Measurements from ENCODE around the gene CAPN12. TPM values are rescaled to one million over a fixed set of nuclear protein-coding genes. Genes with fewer than 3 reads are reported as not detected.

Gene CAPN12
- total RNA-seq, 1 experiment from 2014 or later: 43.9 TPM

DNA sequence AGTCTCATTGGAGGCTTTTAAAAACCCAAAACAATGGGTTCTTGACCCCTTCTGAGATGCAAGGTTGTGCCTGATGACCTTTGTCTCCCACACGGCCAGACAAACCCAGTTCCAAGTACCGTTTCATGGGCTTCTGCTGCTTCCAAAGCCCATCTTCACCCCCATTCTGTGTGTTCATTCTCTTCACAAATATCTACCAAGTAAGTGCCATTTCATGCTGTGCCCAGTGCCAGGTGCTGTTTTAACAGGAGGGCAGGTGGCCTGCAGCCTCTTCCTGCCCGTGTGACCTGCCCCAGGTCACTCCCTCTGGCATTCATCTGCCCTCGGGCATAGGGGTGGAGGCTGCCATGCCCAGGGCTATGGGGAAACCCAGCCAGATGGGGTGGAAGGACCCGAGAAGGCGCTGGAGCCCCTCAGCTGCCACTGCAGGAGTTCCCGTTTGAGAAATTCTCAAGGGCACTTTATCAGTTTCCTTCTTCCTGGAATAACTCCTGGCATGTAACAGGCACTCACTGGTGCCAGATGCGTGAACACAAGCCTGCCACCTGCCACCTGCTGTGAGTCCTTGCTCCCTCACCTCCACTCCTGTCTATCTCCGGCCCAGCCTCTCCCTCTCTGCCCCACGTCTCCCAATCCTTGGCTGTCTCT, 12.5 kb downstream of the CAPN12 start:
- H3K4me3 ChIP-seq: no peak overlapping the region
- intact Hi-C loops (cut with micrococcal nuclease; ENCODE audit: unreplicated experiment): loop anchor here (2.0 to 10.0 kb wide), 4 partner anchors 74 to 217 kb away; partner anchors contain the start of genes MRPS12 and SARS2
- H3K9me3 ChIP-seq (ENCODE audit: insufficient read depth, low read depth): no peaks in the 10 kb centered on the region
- peak overlapping the region; percentile 12; the same call in 1 of the 2 replicates for H3K4me2 ChIP-seq
- no peaks in the 10 kb centered on the region for H3K27me3 ChIP-seq (ENCODE audit: insufficient read depth, low read depth)
- no TSS peak for BruUV-seq (replicated peaks)
- DNase-seq: peak; percentile 60 to 86
- TF ChIP-seq, protein P1, sequence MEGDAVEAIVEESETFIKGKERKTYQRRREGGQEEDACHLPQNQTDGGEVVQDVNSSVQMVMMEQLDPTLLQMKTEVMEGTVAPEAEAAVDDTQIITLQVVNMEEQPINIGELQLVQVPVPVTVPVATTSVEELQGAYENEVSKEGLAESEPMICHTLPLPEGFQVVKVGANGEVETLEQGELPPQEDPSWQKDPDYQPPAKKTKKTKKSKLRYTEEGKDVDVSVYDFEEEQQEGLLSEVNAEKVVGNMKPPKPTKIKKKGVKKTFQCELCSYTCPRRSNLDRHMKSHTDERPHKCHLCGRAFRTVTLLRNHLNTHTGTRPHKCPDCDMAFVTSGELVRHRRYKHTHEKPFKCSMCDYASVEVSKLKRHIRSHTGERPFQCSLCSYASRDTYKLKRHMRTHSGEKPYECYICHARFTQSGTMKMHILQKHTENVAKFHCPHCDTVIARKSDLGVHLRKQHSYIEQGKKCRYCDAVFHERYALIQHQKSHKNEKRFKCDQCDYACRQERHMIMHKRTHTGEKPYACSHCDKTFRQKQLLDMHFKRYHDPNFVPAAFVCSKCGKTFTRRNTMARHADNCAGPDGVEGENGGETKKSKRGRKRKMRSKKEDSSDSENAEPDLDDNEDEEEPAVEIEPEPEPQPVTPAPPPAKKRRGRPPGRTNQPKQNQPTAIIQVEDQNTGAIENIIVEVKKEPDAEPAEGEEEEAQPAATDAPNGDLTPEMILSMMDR (conservative IDR thresholded peaks at IDR 0.05): no peak
- no peak for TF ChIP-seq EZH2 (IDR thresholded peaks at IDR 0.05; ENCODE audit: low read depth)
- H3K9me2 ChIP-seq (ENCODE audit: insufficient read depth): no peaks in the 10 kb centered on the region
- peaks cover 5% of the 10 kb centered on the region; the same call in 1 of the 2 replicates for H3K36me3 ChIP-seq (ENCODE audit: low read depth)
- H3K79me2 ChIP-seq (ENCODE audit: low read depth): peaks cover 22% of the 10 kb centered on the region
- H3K4me1 ChIP-seq (replicated peaks; ENCODE audit: insufficient read depth): peaks cover 41% of the 10 kb centered on the region
- no peaks in the 10 kb centered on the region for H4K20me1 ChIP-seq (ENCODE audit: insufficient read depth)
- H2AFZ ChIP-seq: no peak overlapping the region
- peaks cover 70% of the 10 kb centered on the region for H3F3A ChIP-seq (ENCODE audit: insufficient read depth, low read depth)
- H3K27ac ChIP-seq: peak overlapping the region; percentile 58
- POLR2A ChIA-PET (ENCODE audit: unreplicated experiment): no interaction called here
- CTCF ChIA-PET: interaction anchor here (0.6 kb wide), 1 partner anchor 9 kb away, joined by 10 read pairs; no protein-coding TSS in a partner anchor

DNA sequence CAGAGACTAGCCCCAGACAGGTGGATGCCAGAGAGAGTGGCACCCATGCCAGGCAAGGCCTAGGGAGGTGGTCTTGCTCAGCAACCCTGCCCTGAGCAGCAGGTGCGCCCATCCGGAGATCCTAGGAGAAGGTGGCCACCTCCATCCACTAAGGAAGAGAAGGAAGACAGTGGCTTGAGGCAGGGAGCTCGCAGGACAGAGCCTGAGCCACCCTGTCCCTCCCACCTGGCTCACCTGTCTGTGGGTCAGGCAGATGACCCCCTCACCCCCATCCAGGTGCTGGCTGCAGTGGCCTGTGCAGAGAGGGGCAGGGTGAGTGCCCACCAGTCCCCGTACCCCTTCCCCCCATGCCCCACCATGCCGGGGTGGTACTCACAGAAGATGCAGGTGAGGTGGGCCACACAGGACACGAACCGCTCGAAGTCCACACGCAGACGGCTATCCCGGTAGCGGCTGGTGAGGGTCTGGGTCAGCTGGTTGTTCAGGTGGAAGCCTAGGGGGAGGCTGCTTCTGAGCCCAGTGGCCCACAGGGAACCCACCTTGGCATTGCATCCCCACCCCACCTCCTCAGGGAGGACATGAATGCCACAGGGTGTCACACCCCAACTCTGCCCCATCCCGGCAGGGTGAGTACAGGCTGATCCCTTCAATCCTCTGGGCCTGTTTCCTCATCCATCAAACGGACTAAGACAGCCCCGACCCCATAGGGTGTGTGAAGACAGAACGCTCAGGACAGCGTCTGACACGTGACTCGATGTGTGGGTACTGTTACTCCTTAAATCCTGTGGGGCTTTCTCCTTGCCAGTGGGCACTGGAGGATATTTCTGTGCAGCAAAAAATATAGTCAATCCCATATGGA, 13.3 kb downstream of the CAPN12 start:
- CTCF ChIA-PET: interaction anchor here (0.6 kb wide), 1 partner anchor 8 kb away, joined by 10 read pairs; no protein-coding TSS in a partner anchor
- POLR2A ChIA-PET (ENCODE audit: unreplicated experiment): interaction anchor here (0.5 to 1.1 kb wide), 2 partner anchors 40 to 107 kb away, joined by 3 read pairs; no protein-coding TSS in a partner anchor
- BruUV-seq (replicated peaks): TSS peak; percentile 3

DNA sequence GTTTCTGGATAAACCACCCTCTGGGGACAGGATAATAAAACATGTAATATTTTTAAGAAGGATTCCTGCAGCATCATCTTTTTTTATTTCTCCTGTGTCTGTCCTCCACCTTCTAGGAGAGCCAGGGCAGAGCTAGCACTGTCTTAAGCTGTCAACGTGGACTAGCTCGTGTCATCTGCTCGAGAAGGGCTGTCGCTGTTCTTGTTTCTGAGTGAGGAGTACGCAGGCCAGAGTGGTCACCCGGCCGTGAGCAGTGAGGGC, 13.9 kb downstream of the CAPN12 start:
- Histone ChIP-seq H3K79me2 (ENCODE audit: low read depth) (peaks cover 22% of the 10 kb centered on the region), H3K27ac (peak overlapping the region; percentile 58), H3K27me3 (ENCODE audit: insufficient read depth, low read depth) (no peaks in the 10 kb centered on the region), H3K4me1 (replicated peaks; ENCODE audit: insufficient read depth) (peaks cover 41% of the 10 kb centered on the region), H3K4me3 (no peak overlapping the region), H3K9me3 (ENCODE audit: insufficient read depth, low read depth) (no peaks in the 10 kb centered on the region), H2AFZ (no peak overlapping the region), H3K36me3 (ENCODE audit: low read depth) (peaks cover 10% of the 10 kb centered on the region; the same call in 1 of the 2 replicates), H3F3A (ENCODE audit: insufficient read depth, low read depth) (peaks cover 84% of the 10 kb centered on the region), H3K9me2 (ENCODE audit: insufficient read depth) (no peaks in the 10 kb centered on the region), H4K20me1 (ENCODE audit: insufficient read depth) (no peaks in the 10 kb centered on the region), H3K4me2 (no peak overlapping the region)
- no TSS peak for BruUV-seq (replicated peaks)
- intact Hi-C loops (cut with micrococcal nuclease; ENCODE audit: unreplicated experiment): loop anchor here (5.0 to 10.0 kb wide), 3 partner anchors 73 to 216 kb away; partner anchors contain the start of genes MRPS12 and SARS2
- no peak for DNase-seq
- TF ChIP-seq EZH2 (IDR thresholded peaks at IDR 0.05; ENCODE audit: low read depth): no peak
- TF ChIP-seq, protein P1 (conservative IDR thresholded peaks at IDR 0.05): no peak
- ChIA-PET POLR2A (ENCODE audit: unreplicated experiment) (interaction anchor here (0.5 to 1.1 kb wide), 2 partner anchors 39 to 107 kb away, joined by 3 read pairs; no protein-coding TSS in a partner anchor), CTCF (interaction anchor here (0.6 kb wide), 1 partner anchor 12 kb away, joined by 3 read pairs; no protein-coding TSS in a partner anchor)

More for the DNA sequence above, 13.3 kb downstream of the CAPN12 start:
- intact Hi-C loops (cut with micrococcal nuclease; ENCODE audit: unreplicated experiment): loop anchor here (5.0 to 10.0 kb wide), 3 partner anchors 74 to 216 kb away; partner anchors contain the start of genes MRPS12 and SARS2
- Histone ChIP-seq H2AFZ (no peak overlapping the region), H3K79me2 (ENCODE audit: low read depth) (peaks cover 22% of the 10 kb centered on the region), H3K9me2 (ENCODE audit: insufficient read depth) (no peaks in the 10 kb centered on the region), H3K9me3 (ENCODE audit: insufficient read depth, low read depth) (no peaks in the 10 kb centered on the region), H4K20me1 (ENCODE audit: insufficient read depth) (no peaks in the 10 kb centered on the region), H3K36me3 (ENCODE audit: low read depth) (peaks cover 5% of the 10 kb centered on the region; the same call in 1 of the 2 replicates), H3K27ac (peak overlapping the region; percentile 58), H3K27me3 (ENCODE audit: insufficient read depth, low read depth) (no peaks in the 10 kb centered on the region), H3F3A (ENCODE audit: insufficient read depth, low read depth) (peaks cover 79% of the 10 kb centered on the region), H3K4me3 (no peak overlapping the region), H3K4me2 (peak overlapping the region; percentile 12; the same call in 1 of the 2 replicates), H3K4me1 (replicated peaks; ENCODE audit: insufficient read depth) (peaks cover 41% of the 10 kb centered on the region)
- DNase-seq: no peak
- no peak for TF ChIP-seq EZH2 (IDR thresholded peaks at IDR 0.05; ENCODE audit: low read depth)
- TF ChIP-seq, protein P1 (conservative IDR thresholded peaks at IDR 0.05): no peak

Data from PC-9 (cell line).